SHP77 treated with DMSO at 0.1 percent for 48 hours (cell line): ENCODE measurements around the gene AUTS2.

Experiments used
- DNase-seq: peaks from one replicate; lab custom pipeline; 2025; lab: John Stamatoyannopoulos, UW

The AUTS2 gene

GRCh38 chr7:70383066-70383782 lies 784.9 kb downstream of the AUTS2 start:
- no peak for DNase-seq

- DNase-seq, result no peak
Observed at GRCh38 chr7:70384024-70384423, 785.7 kb downstream of the AUTS2 start.

- no peak for DNase-seq
Observed at GRCh38 chr7:70384891-70385290, 786.6 kb downstream of the AUTS2 start.

GRCh38 chr7:70387217-70387616 lies 788.9 kb downstream of the AUTS2 start:
- no peak for DNase-seq

GRCh38 chr7:70389531-70390151 lies 791.4 kb downstream of the AUTS2 start:
- no peak for DNase-seq

GRCh38 chr7:70390251-70390650 lies 792.0 kb downstream of the AUTS2 start:
- DNase-seq, result no peak

GRCh38 chr7:70392256-70392876 lies 794.1 kb downstream of the AUTS2 start:
- no peak for DNase-seq

GRCh38 chr7:70392877-70393435 lies 794.7 kb downstream of the AUTS2 start:
- no peak for DNase-seq

GRCh38 chr7:70393956-70394355 lies 795.7 kb downstream of the AUTS2 start:
- DNase-seq, result no peak

- no peak for DNase-seq
Observed at GRCh38 chr7:70400829-70401380, 802.6 kb downstream of the AUTS2 start.

GRCh38 chr7:70402069-70402468 lies 803.8 kb downstream of the AUTS2 start:
- DNase-seq, result no peak

- no peak for DNase-seq
Observed at GRCh38 chr7:70405241-70405640, 807.0 kb downstream of the AUTS2 start.

- DNase-seq, result no peak
Observed at GRCh38 chr7:70406186-70406949, 808.1 kb downstream of the AUTS2 start.

GRCh38 chr7:70406950-70407209 lies 808.6 kb downstream of the AUTS2 start:
- no peak for DNase-seq

GRCh38 chr7:70408477-70408876 lies 810.2 kb downstream of the AUTS2 start:
- DNase-seq, result no peak

- DNase-seq, result no peak
Observed at GRCh38 chr7:70408891-70409290, 810.6 kb downstream of the AUTS2 start.

- DNase-seq, result no peak
Observed at GRCh38 chr7:70410134-70410750, 812.0 kb downstream of the AUTS2 start.

- DNase-seq, result no peak
Observed at GRCh38 chr7:70414368-70414767, 816.1 kb downstream of the AUTS2 start.

GRCh38 chr7:70415179-70415972 lies 817.1 kb downstream of the AUTS2 start:
- no peak for DNase-seq

GRCh38 chr7:70416347-70416985 lies 818.2 kb downstream of the AUTS2 start:
- no peak for DNase-seq
